Measurements from ENCODE around the gene TRIM4. TPM values are rescaled to one million over a fixed set of nuclear protein-coding genes. Genes with fewer than 3 reads are reported as not detected.

TRIM4 gene
- total RNA-seq, 1 experiment from 2014 or later, result 6.9 TPM

GRCh38 chr7:99876933-99877332 lies 42.4 kb downstream of the TRIM4 start, which contains the start of gene OR2AE1:
Gene OR2AE1, minus strand, starts transcription at chr7:99877033. Its CDS starts 0 bp downstream, at chr7:99877033.
- no CpG with 5 or more reads among the region's 3 CpGs for WGBS (ENCODE audit: extremely low coverage, insufficient read length, low lambda C conversion rate)
- H3K27ac ChIP-seq (ENCODE audit: insufficient read length, low read depth, low read length), result no peak within 1 kb of the TSS
- no peak within 1 kb of the TSS for H4K91ac ChIP-seq (ENCODE audit: insufficient read length, low read depth, low read length)
- no peak within 1 kb of the TSS for H2BK20ac ChIP-seq (ENCODE audit: low read depth, low read length, poor library complexity, severe bottlenecking)
- Mint-ChIP-seq H3K27me3 (ENCODE audit: low read depth) (peaks cover 4% of the 10 kb centered on the region), H3K4me1 (no peaks in the 10 kb centered on the region), H3K9me3 (0 out of 5 replicates have a peak, but pooled peaks cover 0 to 2% of the 10 kb centered on the region in 2 experiments), H3K4me3 (no peak within 1 kb of the TSS), H3K27ac (no peak within 1 kb of the TSS), H3K36me3 (ENCODE audit: insufficient read depth in 1 of 3, low read depth in 3 of 3) (no peaks in the 10 kb centered on the region)
- DNase-seq, result no peak
- no peak within 1 kb of the TSS for H2AFZ ChIP-seq (ENCODE audit: low read length)
- no peak within 1 kb of the TSS for H2BK12ac ChIP-seq (ENCODE audit: insufficient read length, low read depth, low read length)
- no peaks in the 10 kb centered on the region; the same call in 1 of the 2 replicates for H3K27me3 ChIP-seq (ENCODE audit: insufficient read depth, low read length)
- H3K56ac ChIP-seq (ENCODE audit: insufficient read length, low read depth, low read length), result no peak within 1 kb of the TSS
- no peaks in the 10 kb centered on the region for H3K4me1 ChIP-seq (ENCODE audit: insufficient read depth, low read length)
- no peak within 1 kb of the TSS for H3K4ac ChIP-seq (ENCODE audit: low read depth, low read length)
- no peak within 1 kb of the TSS for H2AK5ac ChIP-seq (ENCODE audit: insufficient read length, low read length)
- H3K9me3 ChIP-seq (ENCODE audit: control insufficient read depth, low read depth, low read length), result no peaks in the 10 kb centered on the region
- H3T11ph ChIP-seq (ENCODE audit: low read length), result no peak within 1 kb of the TSS
- H3K4me2 ChIP-seq (ENCODE audit: insufficient read depth, insufficient read length, low read length), result no peak within 1 kb of the TSS
- no peak within 1 kb of the TSS for H4K5ac ChIP-seq (ENCODE audit: insufficient read length, low read depth, low read length)
- no peaks in the 10 kb centered on the region for H4K20me1 ChIP-seq (ENCODE audit: control insufficient read depth, insufficient read depth, insufficient read length)
- no peak within 1 kb of the TSS for H3K9ac ChIP-seq (ENCODE audit: extremely low read depth, insufficient read length, low read length)
- no peak for TF ChIP-seq CTCF (conservative IDR thresholded peaks at IDR 0.05)
- H2BK5ac ChIP-seq (ENCODE audit: insufficient read length, low read length), result no peak within 1 kb of the TSS
- no peaks in the 10 kb centered on the region for H3K23me2 ChIP-seq (ENCODE audit: insufficient read length, low read depth, low read length, poor library complexity, severe bottlenecking)
- no peaks in the 10 kb centered on the region for H3K79me1 ChIP-seq (ENCODE audit: insufficient read depth, low read depth, low read length, poor library complexity, severe bottlenecking)
- no peak within 1 kb of the TSS for H2BK120ac ChIP-seq (ENCODE audit: low read depth, low read length, poor library complexity, severe bottlenecking)
- H4K8ac ChIP-seq (replicated peaks; ENCODE audit: insufficient read length, low read depth, low read length), result no peak within 1 kb of the TSS
- no peak within 1 kb of the TSS for H3K14ac ChIP-seq (ENCODE audit: insufficient read depth, low read length)
- no peak within 1 kb of the TSS for H2BK15ac ChIP-seq (ENCODE audit: low read depth, low read length)
- H3K23ac ChIP-seq (ENCODE audit: insufficient read length, low read depth, low read length), result no peak within 1 kb of the TSS
- H3K79me2 ChIP-seq (ENCODE audit: insufficient read depth, low read length), result no peaks in the 10 kb centered on the region
- no peak within 1 kb of the TSS for H3K18ac ChIP-seq (ENCODE audit: insufficient read length, low read depth, low read length)
